Effector memory CD4-positive, alpha-beta T cell (primary cell): ENCODE data around the gene TNFRSF1A.

Experiments used
- DNase-seq, 3 donors: peaks; one replicate each; pipeline ENCODE4 v3.0.0-alpha.2; 2020
- H3K27ac ChIP-seq: 2 replicates; pipeline ENCODE4 v1.7.0; 2013; ENCODE audit warnings: mild to moderate bottlenecking, low read length, moderate library complexity; ENCODE audit not compliant: insufficient read depth, poor library complexity, severe bottlenecking
- H3K27me3 ChIP-seq: replicated peaks from 2 replicates; pipeline ENCODE4 v1.7.0; 2013; ENCODE audit warnings: mild to moderate bottlenecking, low read length; ENCODE audit not compliant: insufficient read depth, control insufficient read depth, poor library complexity, severe bottlenecking
- H3K36me3 ChIP-seq: 2 replicates; pipeline ENCODE4 v1.7.0; 2013; ENCODE audit warnings: mild to moderate bottlenecking, low read length, moderate library complexity; ENCODE audit not compliant: control insufficient read depth, insufficient read depth
- H3K4me1 ChIP-seq: 2 replicates; pipeline ENCODE4 v1.7.0; 2013; ENCODE audit warnings: low read length, mild to moderate bottlenecking; ENCODE audit not compliant: control insufficient read depth, insufficient read depth, poor library complexity, severe bottlenecking
- H3K4me3 ChIP-seq: 2 replicates; pipeline ENCODE4 v1.7.0; 2013; ENCODE audit warnings: low read length, low read depth, mild to moderate bottlenecking; ENCODE audit not compliant: insufficient read depth, poor library complexity, severe bottlenecking
- H3K9me3 ChIP-seq: 2 replicates; pipeline ENCODE4 v1.7.0; 2013; ENCODE audit warnings: mild to moderate bottlenecking, low read length, moderate library complexity; ENCODE audit not compliant: control insufficient read depth

TNFRSF1A gene

GRCh38 chr12:6336889-6337853 lies 4.7 kb downstream of the TNFRSF1A start:
- H3K27ac ChIP-seq = peak overlapping the region; percentile 83
- peaks cover 20% of the 10 kb centered on the region for H3K36me3 ChIP-seq
- peak; percentile 61 to 71 (median 64) for DNase-seq
- H3K27me3 ChIP-seq = no peaks in the 10 kb centered on the region
- peak overlapping the region; percentile 54 for H3K4me3 ChIP-seq
- H3K4me1 ChIP-seq = peaks cover 59% of the 10 kb centered on the region
- no peaks in the 10 kb centered on the region for H3K9me3 ChIP-seq

GRCh38 chr12:6336079-6336888 lies 5.6 kb downstream of the TNFRSF1A start:
- peak; percentile 22 to 28 (median 26) for DNase-seq
- peaks cover 29% of the 10 kb centered on the region for H3K36me3 ChIP-seq

GRCh38 chr12:6335451-6336078 lies 6.3 kb downstream of the TNFRSF1A start:
- peaks cover 36% of the 10 kb centered on the region for H3K36me3 ChIP-seq
- H3K27ac ChIP-seq = peak overlapping the region; percentile 83
- no peaks in the 10 kb centered on the region for H3K9me3 ChIP-seq
- H3K4me3 ChIP-seq = peak overlapping the region; percentile 54
- H3K27me3 ChIP-seq = no peaks in the 10 kb centered on the region
- H3K4me1 ChIP-seq = peaks cover 56% of the 10 kb centered on the region
- peak; percentile 68 to 78 (median 78) for DNase-seq

More at GRCh38 chr12:6336079-6336888, 5.6 kb downstream of the TNFRSF1A start:
- no peaks in the 10 kb centered on the region for H3K9me3 ChIP-seq
- H3K4me3 ChIP-seq = peak overlapping the region; percentile 54
- peak overlapping the region; percentile 83 for H3K27ac ChIP-seq
- H3K4me1 ChIP-seq = peaks cover 56% of the 10 kb centered on the region
- no peaks in the 10 kb centered on the region for H3K27me3 ChIP-seq

GRCh38 chr12:6334940-6335450 lies 6.9 kb downstream of the TNFRSF1A start:
- Histone ChIP-seq H3K27ac (peak overlapping the region; percentile 83), H3K9me3 (no peaks in the 10 kb centered on the region), H3K36me3 (peaks cover 41% of the 10 kb centered on the region), H3K27me3 (no peaks in the 10 kb centered on the region), H3K4me1 (peaks cover 56% of the 10 kb centered on the region), H3K4me3 (peak overlapping the region; percentile 14)
- DNase-seq = no peak

GRCh38 chr12:6334359-6334758 lies 7.5 kb downstream of the TNFRSF1A start:
- no peaks in the 10 kb centered on the region for H3K9me3 ChIP-seq
- no peak for DNase-seq
- no peak overlapping the region for H3K27ac ChIP-seq
- no peak overlapping the region for H3K4me3 ChIP-seq
- H3K36me3 ChIP-seq = peaks cover 48% of the 10 kb centered on the region
- peaks cover 50% of the 10 kb centered on the region for H3K4me1 ChIP-seq
- no peaks in the 10 kb centered on the region for H3K27me3 ChIP-seq

- Histone ChIP-seq H3K27me3 (no peaks in the 10 kb centered on the region), H3K4me1 (peaks cover 44% of the 10 kb centered on the region), H3K27ac (no peak overlapping the region), H3K4me3 (no peak overlapping the region), H3K36me3 (peaks cover 56% of the 10 kb centered on the region), H3K9me3 (no peaks in the 10 kb centered on the region)
- DNase-seq = no peak
Measured at GRCh38 chr12:6333566-6333965, 8.3 kb downstream of the TNFRSF1A start.

GRCh38 chr12:6333029-6333428 lies 8.8 kb downstream of the TNFRSF1A start:
- H3K4me1 ChIP-seq = peaks cover 38% of the 10 kb centered on the region
- peak overlapping the region; percentile 43 for H3K27ac ChIP-seq
- no peak overlapping the region for H3K4me3 ChIP-seq
- no peaks in the 10 kb centered on the region for H3K9me3 ChIP-seq
- no peak for DNase-seq
- H3K36me3 ChIP-seq = peaks cover 58% of the 10 kb centered on the region
- H3K27me3 ChIP-seq = no peaks in the 10 kb centered on the region

GRCh38 chr12:6332459-6332858 lies 9.4 kb downstream of the TNFRSF1A start:
- H3K27ac ChIP-seq = peak overlapping the region; percentile 43
- DNase-seq = no peak
- peaks cover 33% of the 10 kb centered on the region for H3K4me1 ChIP-seq
- H3K27me3 ChIP-seq = no peaks in the 10 kb centered on the region
- H3K4me3 ChIP-seq = no peak overlapping the region
- H3K9me3 ChIP-seq = no peaks in the 10 kb centered on the region
- H3K36me3 ChIP-seq = peaks cover 58% of the 10 kb centered on the region

- Histone ChIP-seq H3K4me1 (peaks cover 20% of the 10 kb centered on the region), H3K36me3 (peaks cover 58% of the 10 kb centered on the region), H3K4me3 (no peak overlapping the region), H3K27me3 (no peaks in the 10 kb centered on the region), H3K27ac (no peak overlapping the region), H3K9me3 (no peaks in the 10 kb centered on the region)
- no peak for DNase-seq
Measured at GRCh38 chr12:6330999-6331714, 10.7 kb downstream of the TNFRSF1A start.
